ENCODE measurements around the gene CAPN8.

The CAPN8 gene

DNA sequence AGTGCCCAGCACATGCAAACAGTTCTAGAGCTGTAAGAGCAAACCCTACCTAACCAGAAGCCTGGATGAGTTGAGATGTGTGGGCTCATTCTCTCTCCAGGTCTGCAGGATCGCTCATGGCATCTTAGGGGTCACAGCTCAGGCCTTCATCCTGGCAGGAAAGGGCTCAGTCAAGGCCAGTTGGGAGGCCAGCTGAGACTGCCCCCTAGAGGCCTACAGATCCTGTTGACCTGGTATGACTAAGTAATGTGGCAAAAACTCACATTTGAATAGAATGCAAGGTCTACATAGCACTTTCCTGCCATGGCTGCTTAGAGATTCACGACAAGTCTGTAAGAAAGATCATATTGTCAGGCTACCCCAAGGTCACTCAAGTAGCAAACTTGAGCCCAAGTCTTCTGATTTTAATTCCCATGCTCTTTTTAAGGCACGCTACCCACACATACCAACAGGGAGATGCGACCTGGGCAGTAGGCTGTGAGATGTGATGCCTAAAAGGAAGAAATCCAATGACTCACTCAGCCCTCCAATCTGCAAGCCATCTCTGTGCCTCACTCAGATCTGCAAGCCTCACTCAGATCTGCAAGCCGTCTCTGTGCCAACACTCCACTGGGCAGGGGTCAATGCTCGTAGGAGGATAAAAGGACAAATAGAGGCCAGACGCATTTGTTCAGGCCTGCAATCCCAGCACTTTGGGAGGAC, 5.1 kb upstream of the CAPN8 start:
- Histone ChIP-seq H3K9me3 (ENCODE audit: low read length) (0 out of 2 replicates have a peak, but pooled peaks cover 3% of the 10 kb centered on the region), H3F3A (ENCODE audit: insufficient read depth, low read length) (no peaks in the 10 kb centered on the region), H3K9ac (ENCODE audit: low read length) (no peak overlapping the region), H4K20me1 (ENCODE audit: insufficient read depth, low read length) (no peaks in the 10 kb centered on the region), H3K4me2 (ENCODE audit: low read length) (no peak overlapping the region), H3K36me3 (ENCODE audit: insufficient read depth, low read length) (no peaks in the 10 kb centered on the region), H3K27me3 (ENCODE audit: insufficient read depth, low read length) (no peaks in the 10 kb centered on the region), H3K9me2 (ENCODE audit: low read depth, low read length) (no peaks in the 10 kb centered on the region), H3K4me3 (ENCODE audit: low read depth, low read length, poor library complexity, severe bottlenecking) (no peak overlapping the region), H2AFZ (ENCODE audit: low read length) (no peak overlapping the region), H3K4me1 (ENCODE audit: insufficient read depth, low read length, severe bottlenecking) (no peaks in the 10 kb centered on the region), H3K27ac (ENCODE audit: low read depth, low read length, poor library complexity, severe bottlenecking) (no peak overlapping the region), H3K79me2 (ENCODE audit: insufficient read depth, low read length) (no peaks in the 10 kb centered on the region)
- TF ChIP-seq, protein P1, sequence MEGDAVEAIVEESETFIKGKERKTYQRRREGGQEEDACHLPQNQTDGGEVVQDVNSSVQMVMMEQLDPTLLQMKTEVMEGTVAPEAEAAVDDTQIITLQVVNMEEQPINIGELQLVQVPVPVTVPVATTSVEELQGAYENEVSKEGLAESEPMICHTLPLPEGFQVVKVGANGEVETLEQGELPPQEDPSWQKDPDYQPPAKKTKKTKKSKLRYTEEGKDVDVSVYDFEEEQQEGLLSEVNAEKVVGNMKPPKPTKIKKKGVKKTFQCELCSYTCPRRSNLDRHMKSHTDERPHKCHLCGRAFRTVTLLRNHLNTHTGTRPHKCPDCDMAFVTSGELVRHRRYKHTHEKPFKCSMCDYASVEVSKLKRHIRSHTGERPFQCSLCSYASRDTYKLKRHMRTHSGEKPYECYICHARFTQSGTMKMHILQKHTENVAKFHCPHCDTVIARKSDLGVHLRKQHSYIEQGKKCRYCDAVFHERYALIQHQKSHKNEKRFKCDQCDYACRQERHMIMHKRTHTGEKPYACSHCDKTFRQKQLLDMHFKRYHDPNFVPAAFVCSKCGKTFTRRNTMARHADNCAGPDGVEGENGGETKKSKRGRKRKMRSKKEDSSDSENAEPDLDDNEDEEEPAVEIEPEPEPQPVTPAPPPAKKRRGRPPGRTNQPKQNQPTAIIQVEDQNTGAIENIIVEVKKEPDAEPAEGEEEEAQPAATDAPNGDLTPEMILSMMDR (IDR thresholded peaks at IDR 0.05; ENCODE audit: low read length) = peak; percentile 47
- TF ChIP-seq EZH2 (IDR thresholded peaks at IDR 0.05; ENCODE audit: borderline replicate concordance, low read length) = no peak

- H4K20me1 ChIP-seq (ENCODE audit: insufficient read depth, low read length) = no peaks in the 10 kb centered on the region
- H3K27me3 ChIP-seq (ENCODE audit: insufficient read depth, low read length) = no peaks in the 10 kb centered on the region
- no peaks in the 10 kb centered on the region for H3K79me2 ChIP-seq (ENCODE audit: insufficient read depth, low read length)
- H3K36me3 ChIP-seq (ENCODE audit: insufficient read depth, low read length) = no peaks in the 10 kb centered on the region
- H3K9ac ChIP-seq (ENCODE audit: low read length) = no peak overlapping the region
- no peak overlapping the region for H3K4me2 ChIP-seq (ENCODE audit: low read length)
- H3K4me1 ChIP-seq (ENCODE audit: insufficient read depth, low read length, severe bottlenecking) = no peaks in the 10 kb centered on the region
- H2AFZ ChIP-seq (ENCODE audit: low read length) = no peak overlapping the region
- no peak for TF ChIP-seq EZH2 (IDR thresholded peaks at IDR 0.05; ENCODE audit: borderline replicate concordance, low read length)
- TF ChIP-seq, protein P1 (IDR thresholded peaks at IDR 0.05; ENCODE audit: low read length) = no peak
- no peaks in the 10 kb centered on the region for H3K9me2 ChIP-seq (ENCODE audit: low read depth, low read length)
- H3K27ac ChIP-seq (ENCODE audit: low read depth, low read length, poor library complexity, severe bottlenecking) = no peak overlapping the region
- no peaks in the 10 kb centered on the region for H3F3A ChIP-seq (ENCODE audit: insufficient read depth, low read length)
- no peak overlapping the region for H3K4me3 ChIP-seq (ENCODE audit: low read depth, low read length, poor library complexity, severe bottlenecking)
- 0 out of 2 replicates have a peak, but pooled peaks cover 1% of the 10 kb centered on the region for H3K9me3 ChIP-seq (ENCODE audit: low read length)
These were observed 3.7 kb upstream of the CAPN8 start for GRCh38 chr1:223669003-223669795.

- H3K9me2 ChIP-seq (ENCODE audit: low read depth, low read length) = no peaks in the 10 kb centered on the region
- no peaks in the 10 kb centered on the region for H4K20me1 ChIP-seq (ENCODE audit: insufficient read depth, low read length)
- H3K27me3 ChIP-seq (ENCODE audit: insufficient read depth, low read length) = no peaks in the 10 kb centered on the region
- H3K9ac ChIP-seq (ENCODE audit: low read length) = no peak overlapping the region
- H3K36me3 ChIP-seq (ENCODE audit: insufficient read depth, low read length) = no peaks in the 10 kb centered on the region
- H3K79me2 ChIP-seq (ENCODE audit: insufficient read depth, low read length) = no peaks in the 10 kb centered on the region
- H3K4me1 ChIP-seq (ENCODE audit: insufficient read depth, low read length, severe bottlenecking) = no peaks in the 10 kb centered on the region
- H2AFZ ChIP-seq (ENCODE audit: low read length) = no peak overlapping the region
- H3K9me3 ChIP-seq (ENCODE audit: low read length) = no peaks in the 10 kb centered on the region
- H3K27ac ChIP-seq (ENCODE audit: low read depth, low read length, poor library complexity, severe bottlenecking) = no peak overlapping the region
- no peak overlapping the region for H3K4me2 ChIP-seq (ENCODE audit: low read length)
- no peak overlapping the region for H3K4me3 ChIP-seq (ENCODE audit: low read depth, low read length, poor library complexity, severe bottlenecking)
- TF ChIP-seq EZH2 (IDR thresholded peaks at IDR 0.05; ENCODE audit: borderline replicate concordance, low read length) = no peak
- TF ChIP-seq, protein P1 (IDR thresholded peaks at IDR 0.05; ENCODE audit: low read length) = no peak
- H3F3A ChIP-seq (ENCODE audit: insufficient read depth, low read length) = no peaks in the 10 kb centered on the region
These were observed 2.1 kb upstream of the CAPN8 start for GRCh38 chr1:223667484-223668182.

Measured in OCI-LY1 (cell line).